Vagina (tissue), 2 donors: ENCODE data around the gene IL36B. TPM values are rescaled to one million over a fixed set of nuclear protein-coding genes. Genes with fewer than 3 reads are reported as not detected.
A peak's percentile ranks its signal among the peaks of the same experiment; 100 is the strongest.

Experiments used
- DNase-seq, 2 donors: peaks; one replicate each; pipeline ENCODE4 v3.0.0-alpha.2; 2017; ENCODE audit errors: extremely low spot score in 2 of 2
- H3K27ac ChIP-seq: fragments of 200-600 bp; sonication (generic); one replicate; pipeline ENCODE4 v1.5.1; 2019
- H3K27me3 ChIP-seq: fragments of 200-600 bp; sonication (generic); one replicate; pipeline ENCODE4 v1.5.1; 2019
- H3K36me3 ChIP-seq, 2 donors: fragments of 200-600 bp; sonication (generic); one replicate each; pipeline ENCODE4 v1.5.1; 2017 to 2019
- H3K4me1 ChIP-seq: fragments of 200-600 bp; sonication (generic); one replicate; pipeline ENCODE4 v1.5.1; 2019
- H3K4me3 ChIP-seq, 2 donors: fragments of 200-600 bp; sonication (generic); 1 replicate in 1 of 2; 2 replicates in 1 of 2; pipeline ENCODE4 v1.5.1; 2016 to 2019
- H3K9me3 ChIP-seq: fragments of 200-600 bp; sonication (generic); one replicate; pipeline ENCODE4 v1.5.1; 2019
- POLR2A ChIP-seq, 2 donors: fragments of 450-650 bp; IDR thresholded peaks; one replicate each; pipeline ENCODE4 v1.6.1; 2017; ENCODE audit warnings: antibody characterized with exemption in 2 of 2, mild to moderate bottlenecking in 2 of 2, moderate library complexity in 2 of 2
- POLR2AphosphoS5 ChIP-seq, 2 donors: sonication (generic); formaldehyde crosslinking; IDR thresholded peaks; one replicate each; pipeline ENCODE4 v1.9.0; 2017; ENCODE audit warnings: antibody characterized with exemption in 2 of 2, mild to moderate bottlenecking in 2 of 2, low read depth in 1 of 2; ENCODE audit not compliant: insufficient read depth in 1 of 2
- intact Hi-C: fragments of 100-400 bp; cut with DNase I; formaldehyde crosslinking; loops from one replicate; pipeline ENCODE4 v1.15.1; 2023
- total RNA-seq: library from RNA; depleted of rRNA; stranded (reverse); fragments of >200 nt; gene quantifications from one replicate; pipeline ENCODE4 v1.2.3, GENCODE V29; 2016
- TF ChIP-seq, protein P1 (sequence below), 3 experiments: fragments of 450-650 bp in 2 of 3; fragments of 200-600 bp in 1 of 3; sonication (generic) in 1 of 3; IDR thresholded peaks; one replicate each; pipeline ENCODE4 v1.5.1; 2017 to 2019; ENCODE audit warnings: antibody characterized with exemption in 3 of 3, mild to moderate bottlenecking in 2 of 3, moderate library complexity in 2 of 3

The IL36B gene
- total RNA-seq, 1 donor from 2014 or later, result not detected

DNA sequence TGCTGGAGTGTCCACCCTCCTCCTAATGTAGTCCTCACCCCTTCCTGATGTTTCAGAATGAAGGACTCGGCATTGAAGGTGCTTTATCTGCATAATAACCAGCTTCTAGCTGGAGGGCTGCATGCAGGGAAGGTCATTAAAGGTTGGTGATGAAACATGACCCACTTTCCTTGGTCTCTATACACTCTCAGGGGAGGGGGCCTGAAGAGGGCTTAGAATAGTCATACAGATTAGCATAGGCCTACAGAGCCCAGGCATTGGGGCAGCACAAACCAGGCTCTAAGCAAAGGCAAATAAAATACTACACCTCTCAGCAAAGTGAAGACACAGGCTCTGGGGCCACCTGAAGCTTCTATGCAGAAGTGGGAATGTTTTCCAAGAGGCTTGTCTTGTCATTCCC is 8.1 kb upstream of the IL36B start:
- no peak for TF ChIP-seq POLR2A (IDR thresholded peaks at IDR 0.05)
- TF ChIP-seq, protein P1, sequence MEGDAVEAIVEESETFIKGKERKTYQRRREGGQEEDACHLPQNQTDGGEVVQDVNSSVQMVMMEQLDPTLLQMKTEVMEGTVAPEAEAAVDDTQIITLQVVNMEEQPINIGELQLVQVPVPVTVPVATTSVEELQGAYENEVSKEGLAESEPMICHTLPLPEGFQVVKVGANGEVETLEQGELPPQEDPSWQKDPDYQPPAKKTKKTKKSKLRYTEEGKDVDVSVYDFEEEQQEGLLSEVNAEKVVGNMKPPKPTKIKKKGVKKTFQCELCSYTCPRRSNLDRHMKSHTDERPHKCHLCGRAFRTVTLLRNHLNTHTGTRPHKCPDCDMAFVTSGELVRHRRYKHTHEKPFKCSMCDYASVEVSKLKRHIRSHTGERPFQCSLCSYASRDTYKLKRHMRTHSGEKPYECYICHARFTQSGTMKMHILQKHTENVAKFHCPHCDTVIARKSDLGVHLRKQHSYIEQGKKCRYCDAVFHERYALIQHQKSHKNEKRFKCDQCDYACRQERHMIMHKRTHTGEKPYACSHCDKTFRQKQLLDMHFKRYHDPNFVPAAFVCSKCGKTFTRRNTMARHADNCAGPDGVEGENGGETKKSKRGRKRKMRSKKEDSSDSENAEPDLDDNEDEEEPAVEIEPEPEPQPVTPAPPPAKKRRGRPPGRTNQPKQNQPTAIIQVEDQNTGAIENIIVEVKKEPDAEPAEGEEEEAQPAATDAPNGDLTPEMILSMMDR (IDR thresholded peaks at IDR 0.05), result no peak
- no peak for TF ChIP-seq POLR2AphosphoS5 (IDR thresholded peaks at IDR 0.05; ENCODE audit: insufficient read depth in 1 of 2, low read depth in 1 of 2)
- H3K4me3 ChIP-seq, result no peak overlapping the region
- DNase-seq, result peak; percentile 32 to 34
- intact Hi-C loops, result no loop called here
- H3K27ac ChIP-seq, result no peak overlapping the region
- no peaks in the 10 kb centered on the region for H3K27me3 ChIP-seq
- no peaks in the 10 kb centered on the region for H3K4me1 ChIP-seq
- no peaks in the 10 kb centered on the region for H3K9me3 ChIP-seq
- H3K36me3 ChIP-seq, result no peaks in the 10 kb centered on the region

GRCh38 chr2:113060396-113060795 is 7.7 kb upstream of the IL36B start:
- Histone ChIP-seq H3K27ac (no peak overlapping the region), H3K4me1 (no peaks in the 10 kb centered on the region), H3K4me3 (no peak overlapping the region), H3K36me3 (no peaks in the 10 kb centered on the region), H3K9me3 (no peaks in the 10 kb centered on the region), H3K27me3 (no peaks in the 10 kb centered on the region)
- peak; percentile 70 to 94 for DNase-seq
- intact Hi-C loops, result no loop called here
- TF ChIP-seq, protein P1 (IDR thresholded peaks at IDR 0.05), result no peak
- TF ChIP-seq POLR2A (IDR thresholded peaks at IDR 0.05), result no peak
- no peak for TF ChIP-seq POLR2AphosphoS5 (IDR thresholded peaks at IDR 0.05; ENCODE audit: insufficient read depth in 1 of 2, low read depth in 1 of 2)

- H3K4me1 ChIP-seq, result no peaks in the 10 kb centered on the region
- intact Hi-C loops, result no loop called here
- H3K27ac ChIP-seq, result no peak within 1 kb of the TSS
- H3K4me3 ChIP-seq, result no peak within 1 kb of the TSS
- H3K9me3 ChIP-seq, result no peaks in the 10 kb centered on the region
- H3K27me3 ChIP-seq, result no peaks in the 10 kb centered on the region
- peak; percentile 67 to 70 for DNase-seq
- H3K36me3 ChIP-seq, result no peaks in the 10 kb centered on the region
- TF ChIP-seq POLR2A (IDR thresholded peaks at IDR 0.05), result no peak
- no peak for TF ChIP-seq POLR2AphosphoS5 (IDR thresholded peaks at IDR 0.05; ENCODE audit: insufficient read depth in 1 of 2, low read depth in 1 of 2)
- TF ChIP-seq, protein P1 (IDR thresholded peaks at IDR 0.05), result no peak
These were observed 6.6 kb upstream of the IL36B start, which contains the start of gene IL36RN for GRCh38 chr2:113058998-113059960. Gene IL36RN, plus strand, starts transcription at chr2:113059198. Its CDS starts 241 bp downstream, at chr2:113059439.

DNA sequence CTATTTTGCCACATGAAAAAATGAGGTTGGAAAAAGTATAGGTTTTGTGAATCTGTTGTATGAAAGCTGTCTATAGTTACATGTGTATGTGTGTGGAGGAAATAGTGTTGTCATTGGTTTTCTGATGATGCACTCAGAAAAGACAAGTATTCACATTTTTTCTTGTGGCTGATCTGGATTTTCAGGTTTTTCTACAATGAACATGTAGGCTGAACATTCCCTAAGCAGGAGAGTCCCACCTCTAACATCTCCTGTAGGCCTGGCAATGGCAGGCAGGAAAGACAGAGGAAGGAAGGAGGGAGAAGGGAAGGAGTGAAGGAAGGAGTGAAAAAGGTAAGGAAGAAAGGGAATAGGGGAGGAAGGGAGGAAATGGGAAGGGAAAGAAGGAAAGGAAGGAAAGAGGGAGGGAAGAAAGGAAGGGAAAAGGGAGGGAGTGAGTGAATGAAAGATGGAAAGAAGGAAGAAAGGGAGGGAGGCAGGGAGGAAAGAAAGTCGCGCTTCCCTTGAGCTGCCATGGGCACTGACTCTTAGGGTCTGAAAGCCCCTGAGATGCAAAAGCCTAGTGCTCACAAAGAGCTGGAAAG is 5.8 kb upstream of the IL36B start:
- intact Hi-C loops, result no loop called here
- no peaks in the 10 kb centered on the region for H3K9me3 ChIP-seq
- DNase-seq, result no peak
- no peaks in the 10 kb centered on the region for H3K4me1 ChIP-seq
- H3K36me3 ChIP-seq, result no peaks in the 10 kb centered on the region
- H3K27me3 ChIP-seq, result no peaks in the 10 kb centered on the region
- no peak for TF ChIP-seq POLR2A (IDR thresholded peaks at IDR 0.05)
- no peak for TF ChIP-seq POLR2AphosphoS5 (IDR thresholded peaks at IDR 0.05; ENCODE audit: insufficient read depth in 1 of 2, low read depth in 1 of 2)
- TF ChIP-seq, protein P1 (IDR thresholded peaks at IDR 0.05), result no peak
- H3K4me3 ChIP-seq, result no peak overlapping the region
- H3K27ac ChIP-seq, result no peak overlapping the region
